Stimulated activated CD4-positive, alpha-beta T cell treated with anti-CD3 and anti-CD28 coated beads, TNF-alpha, amount 100 ng/mL, for 4 hours (primary cell): ENCODE measurements around the gene PLK2.

Source experiments
- DNase-seq, 3 experiments: peaks; one replicate each; pipeline ENCODE4 v3.0.0-alpha.2; 2020; ENCODE audit warnings: low read depth in 3 of 3

PLK2 gene

GRCh38 chr5:58450811-58451629 lies 8.9 kb downstream of the PLK2 start:
- DNase-seq = no peak

DNA sequence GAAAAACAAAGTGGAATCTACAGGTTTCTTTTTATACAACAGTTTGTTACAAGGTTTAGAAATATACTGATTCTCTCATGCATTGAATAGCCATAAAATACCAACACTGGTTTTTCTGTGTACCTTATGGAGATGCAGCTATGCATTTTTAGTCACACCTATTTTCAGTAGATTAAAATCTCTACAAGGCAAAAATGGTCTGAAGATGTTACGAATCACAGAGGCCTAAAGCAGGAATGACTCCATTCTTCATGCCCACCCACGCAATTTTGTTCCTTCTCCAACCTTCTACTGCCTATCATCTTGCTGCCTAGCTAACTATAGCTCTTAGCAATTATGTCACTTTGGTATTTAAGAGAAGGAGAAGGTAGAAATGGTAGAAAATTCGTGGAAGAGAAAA lies 9.9 kb downstream of the PLK2 start:
- DNase-seq = no peak

DNA sequence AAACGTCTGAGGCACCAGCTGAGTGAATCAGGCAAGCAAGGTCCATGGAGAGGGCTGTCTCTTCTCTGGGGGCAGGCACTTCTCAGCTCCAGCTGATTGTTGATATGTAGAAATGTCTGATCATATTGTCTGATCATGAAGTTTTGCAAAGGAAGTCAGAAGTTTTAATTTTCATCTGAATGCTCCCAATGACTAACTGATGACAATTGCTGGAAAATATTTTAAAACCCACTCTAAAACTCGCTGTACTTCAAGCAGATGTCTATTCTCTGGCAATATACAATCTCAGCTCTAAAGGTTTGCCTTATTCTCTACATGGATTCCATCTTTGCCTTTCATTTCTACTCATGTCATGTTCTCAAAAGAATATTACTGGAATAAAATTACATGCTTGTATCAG lies 12.7 kb downstream of the PLK2 start:
- no peak for DNase-seq

DNA sequence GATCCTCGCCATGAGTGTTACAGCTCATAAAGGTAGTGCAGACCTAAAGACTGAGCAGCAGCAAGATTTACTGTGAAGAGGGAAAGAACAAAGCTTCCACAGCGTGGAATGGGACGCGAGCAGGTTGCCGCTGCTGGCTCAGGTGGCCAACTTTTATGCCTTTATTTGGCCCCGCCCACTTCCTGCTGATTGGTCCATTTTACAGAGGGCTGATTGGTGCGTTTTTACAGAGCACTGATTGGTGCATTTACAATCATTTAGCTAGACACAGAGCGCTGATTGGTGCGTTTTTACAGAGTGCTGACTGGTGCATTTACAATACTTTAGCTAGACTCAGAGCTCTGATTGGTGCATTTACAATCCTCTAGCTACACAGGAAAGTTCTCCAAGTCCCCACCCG lies 13.9 kb downstream of the PLK2 start:
- no peak for DNase-seq

- no peak for DNase-seq
These were observed 15.1 kb downstream of the PLK2 start for GRCh38 chr5:58444805-58445204.

GRCh38 chr5:58440901-58441460 lies 18.9 kb downstream of the PLK2 start:
- no peak for DNase-seq

DNA sequence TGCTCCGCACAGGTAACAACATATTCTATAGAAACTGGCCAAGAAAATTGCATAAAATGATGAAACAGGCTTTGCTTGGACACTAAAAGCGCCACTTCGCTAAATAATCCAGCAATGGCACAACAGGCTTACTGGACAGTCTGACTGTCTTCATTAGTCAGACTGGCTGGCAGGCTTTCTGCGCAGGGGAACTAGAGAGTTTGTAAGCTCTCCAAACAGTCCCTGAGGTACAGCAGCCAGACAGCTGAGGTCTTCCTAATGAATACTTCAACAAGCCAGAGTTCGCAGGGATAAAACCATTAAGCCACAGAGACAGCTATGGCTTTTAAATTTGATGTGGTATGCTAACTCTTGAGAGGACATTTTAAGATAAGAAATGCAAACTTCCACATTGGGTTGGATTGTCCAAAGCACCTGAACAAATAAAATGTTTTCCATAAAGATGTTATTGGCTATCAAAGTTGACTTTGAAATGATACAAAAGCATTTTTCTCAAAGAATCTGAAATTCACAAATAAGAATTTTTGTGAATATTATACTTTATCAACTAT lies 20.7 kb downstream of the PLK2 start:
- no peak for DNase-seq

- no peak for DNase-seq
These were observed 22.2 kb downstream of the PLK2 start for GRCh38 chr5:58437661-58438060.

DNA sequence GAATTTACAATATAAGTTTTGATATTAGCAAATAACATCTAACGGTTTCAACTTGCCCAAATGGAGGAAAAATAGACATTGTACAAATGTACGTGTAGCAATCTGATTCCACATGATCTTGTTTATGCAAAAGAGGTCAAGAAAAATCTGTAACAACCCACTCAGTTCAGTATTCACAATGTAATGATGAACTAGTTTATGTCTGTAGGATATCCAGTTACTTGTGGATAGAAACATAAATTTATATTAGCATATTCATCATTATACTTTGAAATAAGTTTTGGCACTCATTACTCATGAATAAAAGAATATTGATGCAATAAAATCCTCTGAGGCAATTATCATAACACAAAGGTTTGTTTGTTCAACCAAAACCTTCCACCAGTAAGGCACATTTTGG lies 28.1 kb downstream of the PLK2 start:
- no peak for DNase-seq

- DNase-seq = no peak
These were observed 47.0 kb downstream of the PLK2 start for GRCh38 chr5:58412932-58413331.

GRCh38 chr5:58412081-58412480 lies 47.8 kb downstream of the PLK2 start:
- no peak for DNase-seq

DNA sequence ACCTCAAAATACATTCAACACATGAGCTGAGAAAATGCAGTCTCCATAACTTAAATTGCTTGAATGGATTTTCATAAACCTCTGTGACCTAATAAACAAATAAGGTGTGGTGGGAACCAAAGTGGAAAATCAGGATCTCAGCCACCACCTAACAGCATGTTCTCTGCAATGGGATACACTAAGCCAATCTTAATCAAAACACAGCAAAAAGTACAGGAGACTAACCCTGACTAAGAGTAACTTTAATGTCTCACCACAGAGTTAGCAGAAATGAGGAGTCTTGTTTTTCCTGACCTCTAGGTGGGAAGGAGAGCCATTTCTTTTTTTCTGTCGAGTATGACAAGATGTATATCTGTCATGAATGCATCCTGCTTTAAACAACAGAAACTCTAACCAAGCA lies 48.5 kb downstream of the PLK2 start:
- no peak for DNase-seq

- no peak for DNase-seq
These were observed 49.4 kb downstream of the PLK2 start for GRCh38 chr5:58410441-58410840.

DNA sequence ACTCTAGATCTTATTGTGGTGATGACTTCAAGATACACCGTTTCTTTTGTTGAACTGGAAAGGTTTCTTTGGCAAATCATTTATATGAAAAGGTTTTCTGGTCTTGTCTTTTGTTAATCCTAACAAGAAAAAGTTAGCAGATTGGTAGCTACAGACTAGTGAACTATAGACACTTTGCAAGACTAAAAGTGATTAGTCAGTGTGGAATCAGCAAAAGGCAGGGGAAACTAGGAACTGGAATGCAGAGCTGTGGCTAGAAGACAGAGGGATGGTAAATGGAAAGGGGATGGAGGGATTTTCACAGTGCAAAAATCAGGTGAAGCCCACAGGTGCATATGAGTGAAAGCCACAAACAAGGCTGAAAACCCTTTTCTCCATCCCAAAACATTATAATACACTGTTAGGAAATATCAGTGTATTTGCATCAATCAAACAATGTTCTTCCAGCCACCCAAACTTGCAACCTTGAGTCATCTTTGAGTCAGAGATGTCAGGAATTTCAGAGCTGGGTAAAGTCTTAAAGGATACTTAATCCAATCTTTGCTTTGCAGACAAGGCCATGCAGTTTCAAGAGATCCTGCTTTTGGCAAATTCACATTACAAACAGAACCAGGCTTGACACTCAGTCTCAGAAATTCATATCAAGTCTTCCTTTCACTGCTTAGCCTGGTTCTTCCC lies 52.7 kb downstream of the PLK2 start:
- no peak for DNase-seq

- no peak for DNase-seq
These were observed 53.5 kb downstream of the PLK2 start for GRCh38 chr5:58406394-58406793.

DNA sequence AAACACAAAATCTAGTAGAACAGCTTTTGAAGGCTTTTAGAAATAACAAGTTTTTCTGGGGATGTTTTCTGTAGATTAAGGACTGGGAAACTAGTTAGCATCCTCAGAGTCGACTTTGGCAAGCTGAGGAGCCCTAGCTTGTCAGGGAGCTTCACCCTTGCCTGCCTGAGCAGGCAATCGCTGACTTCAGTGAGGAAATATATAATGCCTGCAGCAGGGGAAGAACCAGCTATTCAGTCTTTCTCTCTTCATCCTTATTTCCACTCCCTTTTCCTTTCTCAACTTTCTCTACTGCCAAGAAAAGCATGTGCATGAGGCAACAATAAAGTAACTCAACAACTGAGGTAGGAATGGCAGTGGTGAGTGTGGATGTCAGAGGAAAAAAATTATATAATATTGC lies 54.7 kb downstream of the PLK2 start:
- no peak for DNase-seq

- DNase-seq = no peak
These were observed 55.2 kb downstream of the PLK2 start for GRCh38 chr5:58404734-58405133.
